Measurements from ENCODE around the gene BASP1. TPM values are rescaled to one million over a fixed set of nuclear protein-coding genes. Genes with fewer than 3 reads are reported as not detected.
"Not testable (repeated sequence)": the region's sequence is repeated elsewhere in the genome, so short reads cannot be mapped to it uniquely, and the experiment has no call there.

Gene BASP1
- total and polyA plus RNA-seq, 10 of the 15 experiments (the other 5 are each of a cell fraction or from before 2014, with no cell fraction given), result 27.3 to 190 (median 102) TPM

DNA sequence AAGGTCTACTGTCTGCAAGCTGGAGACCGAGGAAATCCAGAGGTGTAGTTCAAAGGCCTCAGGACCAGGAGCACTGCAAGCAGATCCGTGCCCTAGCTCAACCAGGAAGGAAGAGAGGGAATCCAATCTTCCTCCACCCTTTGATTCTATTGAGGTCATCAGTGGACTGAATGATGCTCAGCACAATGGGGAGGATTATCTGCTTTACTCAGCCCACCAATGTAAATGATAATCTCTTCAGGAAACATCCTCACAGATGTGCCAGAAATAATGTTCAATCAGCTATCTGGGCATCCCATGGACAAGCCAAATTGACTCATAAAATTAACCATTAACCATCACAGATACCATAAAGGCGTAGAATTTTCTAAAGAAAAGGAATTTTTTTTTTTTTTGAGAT is 92.0 kb downstream of the BASP1 start (continued):
- TF ChIP-seq ZBTB11 (CRISPR knock-in tag; IDR thresholded peaks at IDR 0.05) (no peak), ZNF24 (IDR thresholded peaks at IDR 0.05) (no peak), HDGF (IDR thresholded peaks at IDR 0.05) (no peak)

DNA sequence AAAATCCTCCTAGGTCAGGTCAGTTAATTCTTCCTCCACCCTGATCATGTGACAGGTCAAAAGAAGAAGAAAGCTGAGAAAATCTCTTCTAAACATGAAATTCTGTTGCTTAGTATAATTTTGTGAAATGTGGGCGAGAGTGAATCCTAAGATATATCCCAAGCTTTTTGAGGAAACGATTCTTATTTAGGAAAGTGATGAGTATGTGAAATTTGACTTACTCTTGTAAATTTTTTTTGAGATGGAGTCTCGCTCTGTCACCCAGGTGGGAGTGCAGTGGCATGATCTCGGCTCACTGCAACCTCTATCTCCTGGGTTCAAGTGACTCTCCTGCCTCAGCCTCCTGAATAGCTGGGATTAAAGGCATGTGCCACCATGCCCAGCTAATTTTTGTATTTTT is 93.1 kb downstream of the BASP1 start:
- H3K36me3 ChIP-seq (ENCODE audit: control insufficient read depth in 2 of 2, insufficient read depth in 2 of 2, low read length in 1 of 2); DNase-seq (ENCODE audit: low read depth, low spot score); ATAC-seq; POLR2A ChIA-PET; intact Hi-C loops (cut with micrococcal nuclease; ENCODE audit: unreplicated experiment); H4K20me1 ChIP-seq (ENCODE audit: control insufficient read depth, insufficient read depth); H3K4me1 ChIP-seq (ENCODE audit: control insufficient read depth, insufficient read depth, low read length); H3K9ac ChIP-seq (ENCODE audit: control insufficient read depth, insufficient read depth, low read length); SMC1A ChIA-PET (ENCODE audit: uncharacterized antibody, unreplicated experiment); H3K79me2 ChIP-seq (ENCODE audit: control insufficient read depth, insufficient read depth, low read length); H3K27me3 ChIP-seq (replicated peaks in 1 of 2; ENCODE audit: control insufficient read depth in 2 of 2, insufficient read depth in 2 of 2, low read length in 1 of 2); BruUV-seq (replicated peaks); H3K27ac ChIP-seq (ENCODE audit: control insufficient read depth, insufficient read depth); H3K4me3 ChIP-seq; H3K4me2 ChIP-seq (ENCODE audit: control insufficient read depth, insufficient read depth); in situ Hi-C loops (cut with MboI); FAIRE-seq; H2AFZ ChIP-seq (ENCODE audit: control insufficient read depth, low read depth, low read length); H3K9me3 ChIP-seq (replicated peaks; ENCODE audit: control insufficient read depth, insufficient read depth, low read length): not testable (repeated sequence)
- 71% methylated on average over 4 of the region's 4 CpGs for WGBS (ENCODE audit: insufficient coverage, insufficient replicate concordance, low lambda C conversion rate, missing lambda C conversion rate)
- RAD21 ChIA-PET (ENCODE audit: unreplicated experiment), result interaction anchor here (1.3 kb wide), 1 partner anchor 94 kb away, joined by 5 read pairs; no protein-coding TSS in a partner anchor
- CTCF ChIA-PET, result interaction anchor here (1.3 kb wide), 1 partner anchor 121 kb away, joined by 3 read pairs; no protein-coding TSS in a partner anchor

DNA sequence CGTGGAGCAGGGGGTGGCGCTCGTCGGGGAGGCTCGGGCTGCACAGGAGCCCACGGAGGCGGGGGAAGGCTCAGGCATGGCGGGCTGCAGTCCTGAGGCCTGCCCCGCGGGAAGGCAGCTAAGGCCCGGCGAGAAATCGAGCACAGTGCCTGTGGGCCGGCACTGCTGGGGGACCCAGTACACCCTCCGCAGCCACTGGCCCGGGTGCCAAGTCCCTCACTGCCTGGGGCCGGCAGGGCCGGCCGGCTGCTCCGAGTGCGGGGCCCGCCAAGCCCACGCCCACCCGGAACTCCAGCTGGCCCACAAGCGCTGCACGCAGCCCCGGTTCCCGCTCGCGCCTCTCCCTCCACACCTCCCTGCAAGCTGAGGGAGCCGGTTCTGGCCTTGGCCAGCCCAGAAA is 94.4 kb downstream of the BASP1 start:
- peaks cover 22% of the 10 kb centered on the region for H3K4me1 ChIP-seq (ENCODE audit: control insufficient read depth, insufficient read depth, low read length)
- H4K20me1 ChIP-seq (ENCODE audit: control insufficient read depth, insufficient read depth); H3K27me3 ChIP-seq (replicated peaks in 1 of 2; ENCODE audit: control insufficient read depth in 2 of 2, insufficient read depth in 2 of 2, low read length in 1 of 2); H3K9ac ChIP-seq (ENCODE audit: control insufficient read depth, insufficient read depth, low read length); H2AFZ ChIP-seq (ENCODE audit: control insufficient read depth, low read depth, low read length); intact Hi-C loops (cut with micrococcal nuclease; ENCODE audit: unreplicated experiment); H3K36me3 ChIP-seq (ENCODE audit: control insufficient read depth in 2 of 2, insufficient read depth in 2 of 2, low read length in 1 of 2); in situ Hi-C loops (cut with MboI); SMC1A ChIA-PET (ENCODE audit: uncharacterized antibody, unreplicated experiment); H3K9me3 ChIP-seq (replicated peaks; ENCODE audit: control insufficient read depth, insufficient read depth, low read length); H3K27ac ChIP-seq (ENCODE audit: control insufficient read depth, insufficient read depth); BruUV-seq (replicated peaks); H3K4me2 ChIP-seq (ENCODE audit: control insufficient read depth, insufficient read depth); DNase-seq (ENCODE audit: low read depth, low spot score); FAIRE-seq; H3K4me3 ChIP-seq; POLR2A ChIA-PET; ATAC-seq; H3K79me2 ChIP-seq (ENCODE audit: control insufficient read depth, insufficient read depth, low read length): not testable (repeated sequence)
- RAD21 ChIA-PET (ENCODE audit: unreplicated experiment), result interaction anchor here (1.3 kb wide), 1 partner anchor 96 kb away, joined by 5 read pairs; no protein-coding TSS in a partner anchor
- CTCF ChIA-PET, result interaction anchor here (0.7 kb wide), 1 partner anchor 29 kb away, joined by 3 read pairs; no protein-coding TSS in a partner anchor
- 92% methylated on average over 13 of the region's 31 CpGs for WGBS (ENCODE audit: insufficient coverage, insufficient replicate concordance, low lambda C conversion rate, missing lambda C conversion rate)
